NCI-H524 (cell line): ENCODE measurements around the gene EPHA8.

Experiments
- DNase-seq, 2 experiments: peaks; one replicate each; lab custom pipeline; 2025; lab: John Stamatoyannopoulos, UW

The EPHA8 gene

DNA sequence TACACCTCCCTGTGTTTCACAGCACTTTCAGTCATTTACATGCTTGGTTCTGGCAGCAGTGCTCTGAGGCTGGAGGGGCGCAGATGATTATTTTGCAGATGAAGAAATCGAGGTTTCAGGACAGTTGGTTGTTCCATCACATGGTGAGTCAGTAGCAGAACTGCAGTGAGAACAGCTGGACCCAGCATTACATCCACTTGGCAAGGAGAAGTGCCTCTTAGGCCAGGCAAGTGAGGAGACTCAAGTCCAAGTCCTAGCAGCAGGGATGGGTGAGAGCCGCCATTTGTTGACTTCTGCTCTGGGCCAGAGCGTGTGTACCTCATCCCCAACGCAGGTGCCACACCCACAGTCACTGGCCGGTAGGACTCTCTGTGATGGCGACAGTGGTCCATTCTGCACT lies 26.8 kb upstream of the EPHA8 start:
- DNase-seq, result peak in 1 of 2 experiments; percentile 13

DNA sequence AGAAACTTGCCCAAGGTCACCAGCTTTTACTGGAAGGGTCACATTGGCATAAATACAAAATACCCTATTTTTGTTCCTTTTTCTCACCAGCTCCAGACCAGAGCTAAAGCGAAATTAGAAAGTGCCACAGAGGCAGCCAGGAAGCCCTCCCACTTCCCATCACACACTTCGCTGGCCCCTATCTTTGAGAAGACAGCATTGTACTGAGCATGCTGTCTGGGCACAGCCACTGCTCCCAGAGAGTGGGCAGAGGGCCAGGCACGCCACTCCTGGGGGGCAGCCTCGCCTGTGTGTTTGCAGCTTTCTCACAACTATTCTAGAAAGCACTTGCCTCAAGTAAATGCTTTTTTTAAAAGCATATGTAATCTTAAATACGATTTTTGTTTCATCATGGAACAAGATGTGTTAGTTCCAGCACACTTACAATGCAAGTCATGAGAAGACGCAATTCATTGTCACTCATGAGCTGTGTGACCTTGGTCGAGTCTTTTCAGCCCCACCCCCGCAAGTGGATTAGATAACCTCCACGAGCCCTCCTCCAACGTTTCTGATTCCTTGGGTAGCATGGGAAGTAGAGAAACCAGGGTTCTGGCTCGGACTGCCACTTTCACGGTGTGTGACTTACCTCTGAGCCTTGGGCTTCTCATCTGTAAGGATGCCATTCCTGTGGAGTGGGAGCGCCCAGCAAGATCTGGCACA lies 25.7 kb upstream of the EPHA8 start:
- DNase-seq, result no peak

DNA sequence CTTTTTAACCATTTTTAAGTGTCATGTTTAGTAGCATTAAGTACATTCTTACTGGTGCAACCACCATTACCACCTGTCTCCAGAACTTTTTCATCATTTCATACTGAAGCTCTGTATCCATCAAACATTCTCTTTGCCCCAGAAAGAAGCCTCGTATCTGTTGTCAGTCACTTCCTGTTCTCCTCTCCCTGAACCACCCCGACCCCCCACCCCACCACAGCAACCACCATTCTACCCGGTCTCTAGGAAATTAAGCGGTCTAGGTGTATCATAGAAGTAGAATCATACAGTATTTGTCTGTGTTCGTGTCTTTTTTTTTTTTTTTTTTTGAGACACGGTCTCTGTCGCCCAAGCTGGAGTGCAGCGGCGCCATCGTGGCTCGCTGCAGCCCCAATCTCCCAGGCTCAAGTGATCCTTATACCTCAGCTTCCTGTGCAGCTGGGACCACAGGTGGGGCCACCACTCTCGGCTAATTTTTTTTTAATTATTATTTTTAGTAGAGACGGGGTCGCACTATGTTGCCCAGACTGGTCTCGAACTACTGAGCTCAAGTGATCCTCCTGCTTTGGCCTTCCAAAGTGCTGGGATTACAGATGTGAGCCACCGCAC lies 23.7 kb upstream of the EPHA8 start:
- DNase-seq, result no peak

DNA sequence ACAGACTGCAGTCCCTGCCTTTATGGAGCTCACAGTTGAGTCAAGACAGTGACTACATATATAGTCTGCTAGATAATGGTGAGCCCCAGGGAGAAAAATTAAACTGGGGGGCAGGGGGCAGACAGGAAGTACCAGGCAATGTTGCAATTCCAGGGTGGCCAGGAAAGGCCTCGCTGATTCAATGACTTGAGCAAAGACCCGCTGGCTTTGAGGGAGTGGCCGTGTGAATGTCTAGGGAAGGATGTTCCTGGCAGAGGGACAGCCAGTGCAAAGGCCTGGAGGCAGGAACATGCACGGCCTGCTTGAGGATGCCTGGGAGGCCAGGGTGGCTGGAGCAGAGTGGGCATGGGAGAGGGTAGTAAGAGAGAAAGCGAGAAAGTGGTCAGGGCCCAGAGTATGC lies 23.0 kb upstream of the EPHA8 start:
- no peak for DNase-seq

GRCh38 chr1:22542886-22543285 lies 20.4 kb upstream of the EPHA8 start:
- DNase-seq, result no peak

- DNase-seq, result no peak
These were observed 19.6 kb upstream of the EPHA8 start for GRCh38 chr1:22543679-22544078.

- no peak for DNase-seq
These were observed 18.7 kb upstream of the EPHA8 start for GRCh38 chr1:22544606-22545005.

- DNase-seq, result peak in 1 of 2 experiments; percentile 43
These were observed 18.1 kb upstream of the EPHA8 start for GRCh38 chr1:22545141-22545540.

- no peak for DNase-seq
These were observed 16.0 kb upstream of the EPHA8 start for GRCh38 chr1:22547186-22547817.

GRCh38 chr1:22547818-22548462 lies 15.3 kb upstream of the EPHA8 start:
- DNase-seq, result no peak

DNA sequence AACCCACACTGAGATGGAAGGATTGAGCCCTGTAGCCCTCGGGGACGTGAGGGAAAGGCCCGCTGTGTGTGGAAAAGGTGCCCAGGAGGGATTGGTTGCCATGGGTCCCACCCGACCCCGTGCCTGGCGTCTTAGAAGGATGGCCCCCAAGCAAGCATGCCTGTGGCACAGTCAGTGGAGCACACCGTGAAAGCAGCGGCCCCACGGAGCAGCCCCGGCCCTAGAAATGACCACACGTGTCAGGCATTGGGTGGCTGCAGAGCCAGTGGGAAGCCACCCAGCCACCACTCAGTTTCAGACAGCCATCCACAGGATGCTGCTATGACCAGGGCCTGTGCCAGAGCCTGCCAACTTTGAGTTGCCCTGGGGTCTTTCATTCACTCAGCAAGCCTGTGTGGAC lies 13.3 kb upstream of the EPHA8 start:
- DNase-seq, result no peak

DNA sequence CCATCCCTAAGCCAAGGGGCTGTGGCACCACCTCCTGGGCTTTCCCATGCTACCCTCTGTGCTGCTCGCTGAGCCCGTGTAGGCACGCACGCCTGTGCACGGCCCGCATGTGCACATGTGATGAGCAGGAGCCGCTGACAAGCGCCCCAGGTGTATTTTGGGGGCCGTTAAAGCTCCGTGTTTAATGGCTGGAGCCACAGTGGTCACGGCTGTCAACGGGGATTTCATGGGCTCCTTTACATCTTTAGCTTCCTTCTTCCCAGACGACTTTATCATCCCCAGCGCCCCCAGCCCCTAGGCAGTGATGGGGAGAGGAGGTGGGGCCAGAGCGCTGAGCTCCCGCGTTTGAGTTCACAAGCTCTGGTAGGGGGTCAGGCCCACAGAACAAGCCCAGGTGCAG lies 11.7 kb upstream of the EPHA8 start:
- DNase-seq, result no peak

DNA sequence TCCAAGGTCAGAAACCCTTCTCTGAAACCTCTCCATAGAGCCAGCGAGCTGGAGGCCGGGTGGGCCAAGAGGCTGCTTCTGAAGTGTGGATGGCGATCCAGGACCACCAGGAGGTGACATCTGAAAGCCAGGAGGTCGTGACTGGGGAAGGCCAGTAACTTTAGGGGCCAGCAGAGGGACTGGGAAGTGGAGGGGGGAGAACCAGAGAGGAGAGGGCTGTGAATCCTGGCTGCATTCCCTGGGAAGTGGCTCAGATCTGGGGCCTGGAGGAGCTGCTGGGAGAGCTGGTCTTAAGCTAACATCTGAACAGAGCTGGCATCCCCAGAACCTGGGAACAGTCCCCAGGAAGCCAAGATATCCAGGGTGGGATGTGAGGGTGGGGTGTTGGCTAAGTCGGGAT lies 11.3 kb upstream of the EPHA8 start:
- no peak for DNase-seq

GRCh38 chr1:22553104-22553880 lies 10.0 kb upstream of the EPHA8 start:
- DNase-seq, result no peak

- DNase-seq, result no peak
These were observed 9.2 kb upstream of the EPHA8 start for GRCh38 chr1:22553991-22554522.

DNA sequence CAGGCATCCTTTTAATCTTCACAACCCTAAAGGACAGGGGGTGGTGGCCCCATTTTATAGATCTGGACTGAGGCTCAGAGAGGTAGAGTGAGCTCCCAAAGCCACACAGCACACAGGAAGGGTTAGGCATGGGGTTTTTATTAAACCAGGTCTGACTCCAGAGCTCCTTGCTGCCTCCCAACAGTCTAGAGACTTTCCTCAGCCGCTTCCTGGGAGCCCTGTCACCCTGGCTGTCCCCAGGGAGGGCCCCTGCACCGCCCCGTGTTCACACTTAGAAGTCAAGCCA lies 8.0 kb upstream of the EPHA8 start:
- DNase-seq, result no peak

- DNase-seq, result no peak
These were observed 6.7 kb upstream of the EPHA8 start for GRCh38 chr1:22556391-22557104.

GRCh38 chr1:22557341-22557950 lies 5.8 kb upstream of the EPHA8 start:
- DNase-seq, result no peak

DNA sequence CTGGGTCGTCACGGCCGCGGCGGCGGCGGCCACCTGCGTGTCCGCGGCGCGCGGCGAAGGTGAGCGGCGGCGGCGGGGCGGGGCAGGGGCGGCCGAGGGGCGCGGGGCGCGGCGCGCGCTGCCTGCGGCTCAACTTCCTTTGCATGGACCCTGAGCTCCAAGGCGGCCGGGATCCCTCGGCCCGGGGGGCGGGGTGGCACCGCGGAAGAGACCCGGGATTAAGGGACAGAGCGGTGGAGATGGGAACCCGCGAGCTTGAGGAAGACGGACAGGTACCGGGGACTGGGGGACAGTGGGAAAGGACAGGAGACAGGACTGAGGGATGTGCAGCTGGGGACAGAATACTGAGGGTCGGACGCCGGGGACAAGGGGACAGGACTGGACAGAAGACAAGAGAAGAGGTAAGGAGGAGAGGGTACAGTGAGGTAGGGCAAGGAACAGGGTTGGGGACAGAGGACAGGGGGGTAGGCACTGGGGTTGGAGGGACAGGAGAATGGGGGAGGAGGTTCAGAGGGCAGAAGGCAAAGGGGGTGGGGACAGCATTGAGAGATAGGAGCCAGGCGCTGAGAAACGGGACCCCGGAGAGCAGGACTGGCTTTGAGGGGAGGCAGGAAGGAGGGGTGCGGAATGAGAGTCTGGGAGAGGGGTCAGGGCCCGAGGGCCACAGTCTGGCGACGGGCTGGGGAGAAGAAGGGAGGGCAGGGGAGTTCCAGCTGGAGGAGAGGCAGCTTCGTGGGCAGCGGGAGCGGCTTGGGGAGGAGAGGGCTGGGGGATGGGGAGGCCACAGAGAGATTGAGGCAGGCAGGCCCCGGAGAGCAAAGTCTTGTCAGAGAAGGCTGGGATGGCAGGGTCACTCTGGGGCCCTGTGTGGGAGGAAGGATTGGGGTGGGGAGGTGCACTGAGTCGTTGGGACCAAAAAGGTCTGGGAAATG lies 648 bp downstream of the EPHA8 start:
- no peak for DNase-seq

DNA sequence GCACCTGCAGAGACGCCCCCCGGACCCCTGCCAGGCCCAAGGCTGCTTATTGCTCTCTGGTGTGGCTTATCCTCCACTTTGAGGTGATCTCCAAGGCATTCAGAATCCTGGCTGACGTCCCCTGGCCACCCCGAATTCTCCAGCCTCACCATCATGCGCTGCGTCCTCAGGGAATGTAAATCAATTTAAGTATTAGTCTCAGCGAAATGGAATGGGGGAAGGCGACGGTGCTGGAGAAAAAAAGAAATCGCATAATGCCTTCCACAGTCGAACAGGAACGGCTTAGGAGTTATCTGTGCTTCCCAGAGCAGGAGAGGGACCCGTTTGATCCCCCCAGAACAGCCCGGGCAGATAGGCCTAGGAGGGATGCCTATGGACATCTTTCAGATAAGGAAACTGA lies 2.9 kb downstream of the EPHA8 start:
- DNase-seq, result no peak
